Endothelial cell of umbilical vein (primary cell): ENCODE results near the gene MOK. TPM values are rescaled to one million over a fixed set of nuclear protein-coding genes. Genes with fewer than 3 reads are reported as not detected.

ENCODE experiments used
- BruUV-seq: library from RNA; stranded (reverse); fragments of 400-500 nt; replicated peaks from 2 replicates; lab custom pipeline; 2021; lab: Mats Ljungman, UMichigan
- CTCF ChIA-PET: fragments of 300-600, 350-600 bp; sonication (Branson Sonifier 250); formaldehyde crosslinking; loops from one replicate; lab custom pipeline; 2021; ENCODE audit warnings: antibody characterized with exemption, inconsistent platforms; lab: Charles Lee
- POLR2A ChIA-PET: fragments of 300-600, 350-600 bp; sonication (Branson Sonifier 250); formaldehyde crosslinking; loops from one replicate; lab custom pipeline; 2021; ENCODE audit warnings: antibody characterized with exemption, inconsistent platforms; lab: Charles Lee
- DNase-seq: peaks from one replicate; pipeline ENCODE4 v3.0.0-alpha.2; 2011; ENCODE audit warnings: low read depth, low spot score
- FAIRE-seq: peaks from 2 replicates; lab custom pipeline; 2011; peaks lifted over from hg19 to GRCh38; lab: Jason Lieb, UNC
- H2AFZ ChIP-seq: 2 replicates; pipeline ENCODE4 v1.6.0; 2012; ENCODE audit warnings: low read depth, low read length, control low read depth, inconsistent platforms
- H3K27ac ChIP-seq: 2 replicates; pipeline ENCODE4 v1.5.1; 2011; ENCODE audit warnings: low read depth, mild to moderate bottlenecking, control low read depth, low read length, moderate library complexity; ENCODE audit not compliant: insufficient read depth
- H3K27me3 ChIP-seq, 2 experiments: 2 replicates each; pipeline versions ENCODE4 v1.6.0 to v1.6.1; 2011; ENCODE audit warnings: low read length in 2 of 2, mixed read lengths in 1 of 2; ENCODE audit not compliant: control insufficient read depth in 2 of 2, insufficient read depth in 2 of 2
- H3K36me3 ChIP-seq, 2 experiments: 2 replicates in 1 of 2; 3 replicates in 1 of 2; pipeline ENCODE4 v1.5.1; 2011; ENCODE audit warnings: low read length in 2 of 2, mild to moderate bottlenecking in 1 of 2, moderate library complexity in 1 of 2; ENCODE audit not compliant: control insufficient read depth in 2 of 2, insufficient read depth in 2 of 2; ENCODE audit errors: extremely low read depth in 1 of 2
- H3K4me1 ChIP-seq: 3 replicates; pipeline ENCODE4 v1.5.1; 2011; ENCODE audit warnings: mild to moderate bottlenecking, low read length; ENCODE audit not compliant: control insufficient read depth, insufficient read depth; ENCODE audit errors: extremely low read depth
- H3K4me2 ChIP-seq: 2 replicates; pipeline ENCODE4 v1.6.1; 2011; ENCODE audit warnings: low read length, control low read depth, mixed read lengths; ENCODE audit not compliant: insufficient read depth
- H3K4me3 ChIP-seq, 3 experiments: fragments of 200-600 bp in 1 of 3; sonication (generic), shearing (Covaris generic) in 1 of 3; replicated peaks in 1 of 3; 2 replicates each; pipeline ENCODE4 v1.5.1; 2011 to 2016; ENCODE audit warnings: control low read depth in 3 of 3, low read length in 3 of 3, mild to moderate bottlenecking in 2 of 3, inconsistent platforms in 1 of 3, low read depth in 1 of 3, moderate library complexity in 1 of 3; ENCODE audit not compliant: insufficient read depth in 1 of 3
- H3K79me2 ChIP-seq: 2 replicates; pipeline ENCODE4 v1.6.0; 2012; ENCODE audit warnings: low read length, inconsistent platforms; ENCODE audit not compliant: control insufficient read depth, insufficient read depth
- H3K9ac ChIP-seq: replicated peaks from 2 replicates; pipeline ENCODE3; 2011; ENCODE audit warnings: low read length, control low read depth; ENCODE audit not compliant: insufficient read depth; ENCODE audit errors: extremely low read depth
- H3K9me1 ChIP-seq: replicated peaks from 3 replicates; pipeline ENCODE4 v1.6.0; 2011; ENCODE audit warnings: mild to moderate bottlenecking, low read length; ENCODE audit not compliant: control insufficient read depth, insufficient read depth; ENCODE audit errors: extremely low read depth
- H3K9me3 ChIP-seq: replicated peaks from 2 replicates; pipeline ENCODE4 v1.5.1; 2012; ENCODE audit warnings: low read length, inconsistent platforms; ENCODE audit not compliant: control insufficient read depth, insufficient read depth
- H4K20me1 ChIP-seq: replicated peaks from 2 replicates; pipeline ENCODE3; 2011; ENCODE audit warnings: mild to moderate bottlenecking, low read length; ENCODE audit not compliant: control insufficient read depth, insufficient read depth; ENCODE audit errors: extremely low read depth
- EZH2 ChIP-seq: IDR thresholded peaks from 2 replicates; pipeline ENCODE4 v1.6.1; 2012; ENCODE audit warnings: borderline replicate concordance, low read depth, mild to moderate bottlenecking, moderate library complexity, low read length, inconsistent platforms; ENCODE audit not compliant: severe bottlenecking
- FOS ChIP-seq: IDR thresholded peaks from 2 replicates; pipeline ENCODE4 v1.6.1; 2011; ENCODE audit warnings: mild to moderate bottlenecking, low read length, moderate library complexity, borderline replicate concordance; ENCODE audit not compliant: insufficient read depth
- GATA2 ChIP-seq: IDR thresholded peaks from 2 replicates; pipeline ENCODE4 v1.7.0; 2011; ENCODE audit warnings: low read depth, mild to moderate bottlenecking, moderate library complexity, mixed read lengths, low read length; ENCODE audit not compliant: insufficient read length, insufficient read depth
- JUN ChIP-seq: IDR thresholded peaks from 2 replicates; pipeline ENCODE4 v1.6.1; 2011; ENCODE audit warnings: borderline replicate concordance, low read depth; ENCODE audit not compliant: insufficient read length, insufficient read depth
- MYC ChIP-seq: IDR thresholded peaks from one replicate; pipeline ENCODE4 v1.6.1; 2011; ENCODE audit warnings: mild to moderate bottlenecking, low read depth, low read length
- POLR2A ChIP-seq: IDR thresholded peaks from 2 replicates; pipeline ENCODE4 v1.6.1; 2012; ENCODE audit warnings: low read depth, mild to moderate bottlenecking, control low read depth, low read length
- POLR2AphosphoS5 ChIP-seq: IDR thresholded peaks from 2 replicates; pipeline ENCODE4 v1.6.1; 2012; ENCODE audit warnings: low read depth, mild to moderate bottlenecking, control low read depth, low read length, moderate library complexity; ENCODE audit not compliant: insufficient read depth
- dilution Hi-C: fragments of 300-500 bp; cut with MboI; formaldehyde crosslinking; loops from one replicate; pipeline ENCODE4 v1.15.0; 2019; ENCODE audit warnings: low sequenced_read_pairs; ENCODE audit not compliant: extremely low pct_ligation_motif_present
- intact Hi-C: fragments of 100-400 bp; cut with micrococcal nuclease; formaldehyde crosslinking; loops from one replicate; pipeline ENCODE4 v1.10.0; 2022
- polyA plus RNA-seq, 4 experiments: library from polyadenylated mRNA; depleted of rRNA in 3 of 4; stranded (reverse) in 3 of 4; unstranded in 1 of 4; fragments of >200 nt; gene quantifications; 2 replicates each; pipeline versions ENCODE4 v1.2.1 to v1.2.3, GENCODE V29; 2011 to 2012; ENCODE audit warnings: missing spikeins in 1 of 4
- total RNA-seq: library from RNA; stranded (reverse); gene quantifications from 2 replicates; pipeline ENCODE4 v1.2.3, GENCODE V29; 2021
- TF ChIP-seq, protein P1 (sequence below): IDR thresholded peaks from 2 replicates; pipeline ENCODE4 v1.6.1; 2011; ENCODE audit not compliant: insufficient read depth, insufficient read length
- TF ChIP-seq, protein P2 (sequence below), 2 donors: IDR thresholded peaks; 1 replicate in 1 of 2; 2 replicates in 1 of 2; pipeline ENCODE4 v1.5.1; 2011; ENCODE audit warnings: low read length in 2 of 2, mild to moderate bottlenecking in 2 of 2, moderate library complexity in 2 of 2, control low read depth in 1 of 2, inconsistent platforms in 1 of 2, low read depth in 1 of 2; ENCODE audit not compliant: insufficient read depth in 1 of 2; ENCODE audit errors: extremely low read depth in 1 of 2

MOK gene
- total and polyA plus RNA-seq, 2 donors (not counting 3 experiments of a cell fraction or from before 2014, with no cell fraction given), result 6.1 to 8.6 TPM

- TF ChIP-seq POLR2A, result no peak
- no peak for TF ChIP-seq GATA2
- TF ChIP-seq EZH2, result no peak
- no peak for TF ChIP-seq JUN
- TF ChIP-seq, protein P1, sequence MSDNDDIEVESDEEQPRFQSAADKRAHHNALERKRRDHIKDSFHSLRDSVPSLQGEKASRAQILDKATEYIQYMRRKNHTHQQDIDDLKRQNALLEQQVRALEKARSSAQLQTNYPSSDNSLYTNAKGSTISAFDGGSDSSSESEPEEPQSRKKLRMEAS, result no peak
- no peak for TF ChIP-seq FOS
- TF ChIP-seq MYC, result no peak
- no peak for TF ChIP-seq POLR2AphosphoS5
- BruUV-seq, result no TSS peak
- H3K9me1 ChIP-seq, result no peaks in the 10 kb centered on the region
- ChIA-PET POLR2A (no interaction called here), CTCF (no interaction called here)
- no peak overlapping the region for H2AFZ ChIP-seq
- H3K9me3 ChIP-seq, result no peaks in the 10 kb centered on the region
- H3K4me3 ChIP-seq, result no peak overlapping the region
- H4K20me1 ChIP-seq, result no peaks in the 10 kb centered on the region
- H3K79me2 ChIP-seq, result no peaks in the 10 kb centered on the region
- intact Hi-C loops, result no loop called here
- H3K27ac ChIP-seq, result no peak overlapping the region
- peaks cover 0 to 14% of the 10 kb centered on the region in 2 experiments for H3K36me3 ChIP-seq
- H3K9ac ChIP-seq, result no peak overlapping the region
- dilution Hi-C loops, result no loop called here
- FAIRE-seq, result no peak
- H3K4me2 ChIP-seq, result no peak overlapping the region
- no peaks in the 10 kb centered on the region for H3K4me1 ChIP-seq
- H3K27me3 ChIP-seq, result no peaks in the 10 kb centered on the region
- no peak for DNase-seq
Observed at GRCh38 chr14:102208741-102209140, 96.2 kb downstream of the MOK start.

DNA sequence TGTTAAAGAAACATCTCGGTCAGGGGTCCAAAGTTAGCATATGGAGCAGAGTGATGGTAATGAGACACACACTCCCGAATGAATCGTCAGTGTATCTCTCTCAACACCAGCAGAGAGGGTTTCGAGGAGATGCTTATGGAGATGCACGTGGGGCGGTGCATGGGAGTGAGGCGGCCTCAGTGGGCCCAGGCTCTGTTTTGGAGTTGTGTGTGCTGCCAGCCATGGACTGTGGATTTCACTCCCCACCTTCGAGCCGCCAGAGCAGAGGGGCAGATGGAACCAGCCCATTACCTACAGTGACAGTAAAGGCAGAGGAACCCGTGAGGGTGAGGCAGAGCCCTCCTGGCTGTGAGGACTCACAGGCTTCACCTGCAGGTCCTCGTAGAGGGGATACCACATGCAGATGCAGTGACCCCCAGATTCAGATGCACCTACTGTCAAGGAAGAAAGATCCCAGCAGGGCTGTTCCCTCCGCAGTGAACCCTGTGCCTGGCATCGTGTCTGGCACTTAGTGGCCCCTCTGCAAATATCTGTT is 97.1 kb downstream of the MOK start:
- ChIA-PET CTCF (no interaction called here), POLR2A (no interaction called here)

More for the DNA sequence above, 97.1 kb downstream of the MOK start:
- BruUV-seq, result no TSS peak
- Histone ChIP-seq H3K4me2 (no peak overlapping the region), H3K9ac (no peak overlapping the region), H3K27ac (no peak overlapping the region), H3K36me3 (peaks cover 0 to 14% of the 10 kb centered on the region in 2 experiments), H3K4me3 (no peak overlapping the region), H2AFZ (no peak overlapping the region), H3K9me3 (no peaks in the 10 kb centered on the region), H3K79me2 (no peaks in the 10 kb centered on the region), H3K9me1 (no peaks in the 10 kb centered on the region), H4K20me1 (no peaks in the 10 kb centered on the region), H3K4me1 (no peaks in the 10 kb centered on the region), H3K27me3 (no peaks in the 10 kb centered on the region)
- dilution Hi-C loops (no loop called here), intact Hi-C loops (no loop called here)
- no peak for FAIRE-seq
- no peak for TF ChIP-seq POLR2A
- TF ChIP-seq MYC, result no peak
- TF ChIP-seq, protein P1, result no peak
- no peak for TF ChIP-seq FOS
- TF ChIP-seq, protein P2, sequence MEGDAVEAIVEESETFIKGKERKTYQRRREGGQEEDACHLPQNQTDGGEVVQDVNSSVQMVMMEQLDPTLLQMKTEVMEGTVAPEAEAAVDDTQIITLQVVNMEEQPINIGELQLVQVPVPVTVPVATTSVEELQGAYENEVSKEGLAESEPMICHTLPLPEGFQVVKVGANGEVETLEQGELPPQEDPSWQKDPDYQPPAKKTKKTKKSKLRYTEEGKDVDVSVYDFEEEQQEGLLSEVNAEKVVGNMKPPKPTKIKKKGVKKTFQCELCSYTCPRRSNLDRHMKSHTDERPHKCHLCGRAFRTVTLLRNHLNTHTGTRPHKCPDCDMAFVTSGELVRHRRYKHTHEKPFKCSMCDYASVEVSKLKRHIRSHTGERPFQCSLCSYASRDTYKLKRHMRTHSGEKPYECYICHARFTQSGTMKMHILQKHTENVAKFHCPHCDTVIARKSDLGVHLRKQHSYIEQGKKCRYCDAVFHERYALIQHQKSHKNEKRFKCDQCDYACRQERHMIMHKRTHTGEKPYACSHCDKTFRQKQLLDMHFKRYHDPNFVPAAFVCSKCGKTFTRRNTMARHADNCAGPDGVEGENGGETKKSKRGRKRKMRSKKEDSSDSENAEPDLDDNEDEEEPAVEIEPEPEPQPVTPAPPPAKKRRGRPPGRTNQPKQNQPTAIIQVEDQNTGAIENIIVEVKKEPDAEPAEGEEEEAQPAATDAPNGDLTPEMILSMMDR (IDR thresholded peaks at IDR 0.05; ENCODE audit: extremely low read depth in 1 of 2, insufficient read depth in 1 of 2, low read depth in 1 of 2, low read length in 2 of 2), result no peak
- TF ChIP-seq EZH2, result no peak
- no peak for TF ChIP-seq POLR2AphosphoS5
- no peak for TF ChIP-seq JUN
- no peak for TF ChIP-seq GATA2
- no peak for DNase-seq
